ENCODE measurements around the gene SMIM35.

DNA sequence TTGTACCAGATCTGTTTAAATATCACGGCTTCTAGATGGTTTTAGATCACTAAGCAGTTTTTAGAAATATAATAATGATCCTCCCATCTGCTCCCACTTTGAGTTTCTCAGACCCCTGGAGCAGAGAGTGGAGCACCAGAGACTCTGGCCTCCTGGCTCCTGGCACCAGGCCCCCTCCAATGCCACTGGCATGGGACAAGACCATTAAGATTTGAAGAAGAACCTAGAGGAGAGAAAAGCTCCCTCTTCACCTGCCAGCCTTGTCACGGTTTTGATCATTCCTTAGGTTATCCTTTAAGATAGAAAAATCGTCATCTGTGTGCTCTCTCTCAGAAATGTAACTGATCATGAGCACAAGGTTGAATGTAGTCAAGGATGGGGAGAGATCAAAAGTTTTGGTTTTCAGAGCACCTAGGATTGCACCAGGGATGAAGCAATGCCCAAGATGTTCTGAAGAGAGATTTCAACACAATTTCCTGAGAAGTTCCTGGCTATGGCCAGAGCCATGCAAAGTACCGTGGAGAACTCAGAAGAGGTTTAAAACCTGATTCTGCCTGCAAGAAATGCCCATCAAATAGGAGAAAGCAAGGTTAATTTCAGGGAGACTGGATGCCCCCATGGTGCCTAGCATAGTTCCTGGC lies 78.4 kb downstream of the SMIM35 start:
- TF ChIP-seq, protein P1, sequence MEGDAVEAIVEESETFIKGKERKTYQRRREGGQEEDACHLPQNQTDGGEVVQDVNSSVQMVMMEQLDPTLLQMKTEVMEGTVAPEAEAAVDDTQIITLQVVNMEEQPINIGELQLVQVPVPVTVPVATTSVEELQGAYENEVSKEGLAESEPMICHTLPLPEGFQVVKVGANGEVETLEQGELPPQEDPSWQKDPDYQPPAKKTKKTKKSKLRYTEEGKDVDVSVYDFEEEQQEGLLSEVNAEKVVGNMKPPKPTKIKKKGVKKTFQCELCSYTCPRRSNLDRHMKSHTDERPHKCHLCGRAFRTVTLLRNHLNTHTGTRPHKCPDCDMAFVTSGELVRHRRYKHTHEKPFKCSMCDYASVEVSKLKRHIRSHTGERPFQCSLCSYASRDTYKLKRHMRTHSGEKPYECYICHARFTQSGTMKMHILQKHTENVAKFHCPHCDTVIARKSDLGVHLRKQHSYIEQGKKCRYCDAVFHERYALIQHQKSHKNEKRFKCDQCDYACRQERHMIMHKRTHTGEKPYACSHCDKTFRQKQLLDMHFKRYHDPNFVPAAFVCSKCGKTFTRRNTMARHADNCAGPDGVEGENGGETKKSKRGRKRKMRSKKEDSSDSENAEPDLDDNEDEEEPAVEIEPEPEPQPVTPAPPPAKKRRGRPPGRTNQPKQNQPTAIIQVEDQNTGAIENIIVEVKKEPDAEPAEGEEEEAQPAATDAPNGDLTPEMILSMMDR (conservative IDR thresholded peaks at IDR 0.05; ENCODE audit: low read depth, low read length) = no peak
- no peak for TF ChIP-seq MXI1 (IDR thresholded peaks at IDR 0.05; ENCODE audit: borderline replicate concordance, low read depth, low read length)
- TF ChIP-seq MAFK (IDR thresholded peaks at IDR 0.05; ENCODE audit: low read depth, low read length) = no peak
- no peak for TF ChIP-seq NFE2L2 (IDR thresholded peaks at IDR 0.05; ENCODE audit: low read depth, low read length)
- no peak for TF ChIP-seq CHD1 (IDR thresholded peaks at IDR 0.05; ENCODE audit: low read depth, low read length)
- TF ChIP-seq RAD21 (IDR thresholded peaks at IDR 0.05; ENCODE audit: low read length) = no peak
- TF ChIP-seq, protein P2, sequence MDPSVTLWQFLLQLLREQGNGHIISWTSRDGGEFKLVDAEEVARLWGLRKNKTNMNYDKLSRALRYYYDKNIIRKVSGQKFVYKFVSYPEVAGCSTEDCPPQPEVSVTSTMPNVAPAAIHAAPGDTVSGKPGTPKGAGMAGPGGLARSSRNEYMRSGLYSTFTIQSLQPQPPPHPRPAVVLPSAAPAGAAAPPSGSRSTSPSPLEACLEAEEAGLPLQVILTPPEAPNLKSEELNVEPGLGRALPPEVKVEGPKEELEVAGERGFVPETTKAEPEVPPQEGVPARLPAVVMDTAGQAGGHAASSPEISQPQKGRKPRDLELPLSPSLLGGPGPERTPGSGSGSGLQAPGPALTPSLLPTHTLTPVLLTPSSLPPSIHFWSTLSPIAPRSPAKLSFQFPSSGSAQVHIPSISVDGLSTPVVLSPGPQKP (IDR thresholded peaks at IDR 0.05; ENCODE audit: borderline replicate concordance, low read depth, low read length) = no peak
- no peak for TF ChIP-seq RFX5 (IDR thresholded peaks at IDR 0.05; ENCODE audit: low read depth, low read length)
